Loucy (cell line): ENCODE results near the gene ZBTB24.

Experiments used
- H2AFZ ChIP-seq: fragments of 200-600 bp; sonication (generic); 2 replicates; pipeline ENCODE4 v1.6.0; 2016; ENCODE audit warnings: antibody characterized with exemption, mild to moderate bottlenecking, low read length, moderate library complexity
- H3F3A ChIP-seq: fragments of 200-600 bp; 2 replicates; pipeline ENCODE4 v1.6.0; 2016; ENCODE audit warnings: antibody characterized with exemption, low read depth, mild to moderate bottlenecking
- H3K27me3 ChIP-seq: fragments of 200-600 bp; sonication (generic); 2 replicates; pipeline ENCODE4 v1.6.1; 2014; ENCODE audit warnings: low read length, mild to moderate bottlenecking; ENCODE audit not compliant: insufficient read depth, poor library complexity, severe bottlenecking
- H3K36me3 ChIP-seq: fragments of 200-600 bp; sonication (generic); 2 replicates; pipeline ENCODE4 v1.6.1; 2016; ENCODE audit warnings: low read length; ENCODE audit not compliant: insufficient read depth
- H3K4me1 ChIP-seq: fragments of 200-600 bp; sonication (generic); 2 replicates; pipeline ENCODE4 v1.5.1; 2014; ENCODE audit warnings: low read length, mild to moderate bottlenecking; ENCODE audit not compliant: insufficient read depth, poor library complexity, severe bottlenecking
- H3K4me2 ChIP-seq: fragments of 200-600 bp; sonication (generic); 2 replicates; pipeline ENCODE4 v1.6.0; 2014; ENCODE audit warnings: antibody characterized with exemption, low read length, low read depth, mild to moderate bottlenecking; ENCODE audit not compliant: poor library complexity, severe bottlenecking
- H3K4me3 ChIP-seq: fragments of 200-600 bp; sonication (generic); 2 replicates; pipeline ENCODE4 v1.5.1; 2014; ENCODE audit warnings: low read length, mild to moderate bottlenecking, mixed read lengths; ENCODE audit not compliant: poor library complexity, severe bottlenecking
- H3K79me2 ChIP-seq: fragments of 200-600 bp; sonication (generic); 2 replicates; pipeline ENCODE4 v1.6.1; 2014; ENCODE audit warnings: low read length; ENCODE audit not compliant: insufficient read depth
- H3K9ac ChIP-seq: fragments of 200-600 bp; sonication (generic); 2 replicates; pipeline ENCODE4 v1.6.0; 2014; ENCODE audit warnings: mild to moderate bottlenecking, low read depth, low read length, moderate library complexity; ENCODE audit not compliant: poor library complexity, severe bottlenecking
- H3K9me2 ChIP-seq: fragments of 200-600 bp; sonication (generic); replicated peaks from 2 replicates; pipeline ENCODE4 v1.6.1; 2016; ENCODE audit warnings: low read depth, low read length, mixed read lengths
- H3K9me3 ChIP-seq: fragments of 200-600 bp; sonication (generic); 2 replicates; pipeline ENCODE4 v1.6.1; 2014; ENCODE audit warnings: mild to moderate bottlenecking, antibody characterized with exemption, low read length, low read depth; ENCODE audit not compliant: insufficient read depth
- H4K20me1 ChIP-seq: fragments of 200-600 bp; sonication (generic); 2 replicates; pipeline ENCODE4 v1.6.0; 2014; ENCODE audit warnings: antibody characterized with exemption, low read length, mild to moderate bottlenecking; ENCODE audit not compliant: insufficient read depth, poor library complexity, severe bottlenecking
- EZH2phosphoT487 ChIP-seq: fragments of 200-600 bp; IDR thresholded peaks from 2 replicates; pipeline ENCODE4 v1.6.1; 2018; ENCODE audit warnings: antibody characterized with exemption, mild to moderate bottlenecking, moderate library complexity, borderline replicate concordance
- TF ChIP-seq, protein P1 (sequence below): fragments of 200-600 bp; sonication (generic); conservative IDR thresholded peaks from 2 replicates; pipeline ENCODE4 v1.5.1; 2014; ENCODE audit warnings: mild to moderate bottlenecking, antibody characterized with exemption, low read length

Gene ZBTB24

DNA sequence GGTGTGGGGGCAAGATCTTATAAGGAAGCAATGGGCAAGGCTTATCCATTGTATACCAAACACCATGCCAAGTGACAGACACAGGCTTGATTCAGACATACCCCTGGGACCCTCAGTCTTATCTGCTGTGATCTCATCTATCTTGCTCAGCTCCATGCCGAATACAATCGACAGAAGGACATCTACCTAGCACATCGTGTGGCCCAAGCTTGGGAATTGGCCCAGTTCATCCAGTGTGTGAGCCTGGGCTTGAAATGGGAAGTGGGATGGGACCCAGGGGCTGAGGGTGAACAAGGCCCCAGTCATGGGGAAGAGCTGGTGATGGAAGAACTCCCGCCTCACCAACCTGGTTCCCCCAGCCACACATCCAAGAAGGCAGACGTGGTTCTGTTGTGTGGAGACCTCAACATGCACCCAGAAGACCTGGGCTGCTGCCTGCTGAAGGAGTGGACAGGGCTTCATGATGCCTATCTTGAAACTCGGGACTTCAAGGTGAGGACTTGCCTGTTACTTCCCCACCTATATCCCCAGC, 40.6 kb downstream of the ZBTB24 start:
- Histone ChIP-seq H3K4me3 (peak overlapping the region; percentile 98), H4K20me1 (peaks cover 3% of the 10 kb centered on the region), H3K4me2 (peak overlapping the region; percentile 97), H3K9me3 (no peaks in the 10 kb centered on the region), H3K27me3 (no peaks in the 10 kb centered on the region), H3K79me2 (peaks cover 18% of the 10 kb centered on the region), H3K9me2 (no peaks in the 10 kb centered on the region), H3K9ac (peak overlapping the region; percentile 6), H2AFZ (no peak overlapping the region), H3K36me3 (peaks cover 35% of the 10 kb centered on the region; the same call in 1 of the 2 replicates), H3K4me1 (peaks cover 29% of the 10 kb centered on the region), H3F3A (no peaks in the 10 kb centered on the region)
- TF ChIP-seq, protein P1, sequence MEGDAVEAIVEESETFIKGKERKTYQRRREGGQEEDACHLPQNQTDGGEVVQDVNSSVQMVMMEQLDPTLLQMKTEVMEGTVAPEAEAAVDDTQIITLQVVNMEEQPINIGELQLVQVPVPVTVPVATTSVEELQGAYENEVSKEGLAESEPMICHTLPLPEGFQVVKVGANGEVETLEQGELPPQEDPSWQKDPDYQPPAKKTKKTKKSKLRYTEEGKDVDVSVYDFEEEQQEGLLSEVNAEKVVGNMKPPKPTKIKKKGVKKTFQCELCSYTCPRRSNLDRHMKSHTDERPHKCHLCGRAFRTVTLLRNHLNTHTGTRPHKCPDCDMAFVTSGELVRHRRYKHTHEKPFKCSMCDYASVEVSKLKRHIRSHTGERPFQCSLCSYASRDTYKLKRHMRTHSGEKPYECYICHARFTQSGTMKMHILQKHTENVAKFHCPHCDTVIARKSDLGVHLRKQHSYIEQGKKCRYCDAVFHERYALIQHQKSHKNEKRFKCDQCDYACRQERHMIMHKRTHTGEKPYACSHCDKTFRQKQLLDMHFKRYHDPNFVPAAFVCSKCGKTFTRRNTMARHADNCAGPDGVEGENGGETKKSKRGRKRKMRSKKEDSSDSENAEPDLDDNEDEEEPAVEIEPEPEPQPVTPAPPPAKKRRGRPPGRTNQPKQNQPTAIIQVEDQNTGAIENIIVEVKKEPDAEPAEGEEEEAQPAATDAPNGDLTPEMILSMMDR, result no peak
- TF ChIP-seq EZH2phosphoT487, result no peak

DNA sequence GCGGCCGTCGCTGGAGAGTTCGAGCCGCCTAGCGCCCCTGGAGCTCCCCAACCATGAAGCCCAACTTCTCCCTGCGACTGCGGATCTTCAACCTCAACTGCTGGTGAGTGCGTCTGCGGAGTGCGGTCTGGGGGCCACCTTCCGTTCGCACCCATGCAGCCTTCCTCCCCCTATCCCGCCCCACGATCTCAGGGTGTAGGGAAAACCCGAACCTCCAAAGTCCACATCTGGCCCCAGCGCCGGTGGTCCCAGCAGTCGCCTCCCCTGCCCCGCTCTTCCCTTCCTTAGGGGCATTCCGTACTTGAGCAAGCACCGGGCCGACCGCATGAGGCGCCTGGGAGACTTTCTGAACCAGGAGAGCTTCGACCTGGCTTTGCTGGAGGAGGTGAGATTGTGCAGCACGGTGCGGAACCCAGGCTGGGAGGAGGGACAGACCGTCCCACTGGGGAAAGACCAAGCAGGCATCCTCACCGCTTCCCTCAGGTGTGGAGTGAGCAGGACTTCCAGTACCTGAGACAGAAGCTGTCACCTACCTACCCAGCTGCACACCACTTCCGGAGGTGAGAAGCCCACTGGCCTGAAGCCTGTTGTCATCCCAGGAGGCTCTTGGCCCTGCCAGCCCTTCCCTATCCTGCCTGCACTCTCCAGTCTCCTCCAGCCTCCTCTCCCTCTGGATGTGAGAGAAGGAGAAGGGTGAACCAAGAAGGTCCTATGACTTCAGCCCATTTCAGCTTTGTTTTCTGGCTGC, 41.8 kb downstream of the ZBTB24 start:
- Histone ChIP-seq H3K4me2 (peak overlapping the region; percentile 97), H3K4me3 (peak overlapping the region; percentile 98), H3K36me3 (peaks cover 24% of the 10 kb centered on the region; the same call in 1 of the 2 replicates), H3F3A (no peaks in the 10 kb centered on the region), H4K20me1 (peaks cover 3% of the 10 kb centered on the region), H2AFZ (peak overlapping the region; percentile 97), H3K9me3 (no peaks in the 10 kb centered on the region), H3K27me3 (no peaks in the 10 kb centered on the region), H3K9ac (peak overlapping the region; percentile 95), H3K9me2 (no peaks in the 10 kb centered on the region), H3K79me2 (peaks cover 18% of the 10 kb centered on the region), H3K4me1 (peaks cover 29% of the 10 kb centered on the region)
- TF ChIP-seq EZH2phosphoT487, result no peak
- TF ChIP-seq, protein P1, result peak; percentile 35

DNA sequence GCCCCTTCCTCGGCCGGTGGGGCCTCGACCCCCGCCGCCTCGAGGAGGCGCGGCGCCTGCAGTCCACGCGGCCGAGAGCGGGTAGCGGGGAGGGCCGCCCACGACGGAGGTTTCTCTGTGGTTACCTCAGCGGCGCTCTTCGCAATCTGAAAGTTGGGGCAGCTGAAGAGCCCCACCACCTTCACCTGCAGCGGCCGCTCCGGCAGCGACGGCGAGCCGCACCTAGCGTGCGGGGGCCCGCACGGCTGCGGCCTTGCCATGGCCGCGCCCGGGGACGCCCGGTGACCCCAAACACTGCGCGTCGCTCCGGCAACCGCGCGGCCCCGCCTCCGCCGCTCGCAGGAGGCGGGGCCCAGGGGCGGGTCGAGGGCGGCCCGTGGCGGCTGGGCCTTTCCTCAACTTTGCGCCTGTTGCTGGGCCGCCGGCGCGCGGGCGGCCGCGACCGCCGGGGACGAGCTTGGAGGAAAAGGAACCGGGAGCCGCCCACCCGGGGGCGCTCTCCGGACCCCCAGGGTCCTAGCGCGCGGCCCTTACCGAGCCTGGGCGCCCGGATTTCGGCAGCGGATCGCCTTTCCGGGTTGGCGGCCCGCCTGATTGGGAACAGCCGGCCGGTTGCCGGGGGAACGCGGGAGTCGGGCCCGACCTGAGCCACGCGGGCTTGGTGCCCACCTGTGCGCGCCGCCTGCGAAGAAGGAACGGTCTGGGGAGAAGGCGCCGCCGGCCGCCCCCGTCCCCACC, 42.5 kb downstream of the ZBTB24 start, which contains the start of the genes PPIL6 and SMPD2:
Gene PPIL6 (minus strand): TSS at position 298 of the 738 bp plus-strand sequence. CDS start 38 bp downstream, at position 260.
Gene SMPD2 (plus strand): TSS at position 394 of the 738 bp plus-strand sequence. CDS start 398 bp downstream, outside the sequence.
- H3K9ac ChIP-seq, result peak within 1 kb of the TSS; percentile 95
- H3K36me3 ChIP-seq, result peaks cover 18% of the 10 kb centered on the region; the same call in 1 of the 2 replicates
- H3K4me1 ChIP-seq, result peaks cover 29% of the 10 kb centered on the region
- H3F3A ChIP-seq, result no peaks in the 10 kb centered on the region
- H3K4me3 ChIP-seq, result peak within 1 kb of the TSS; percentile 98
- peaks cover 18% of the 10 kb centered on the region for H3K79me2 ChIP-seq
- H2AFZ ChIP-seq, result peak within 1 kb of the TSS; percentile 97
- no peak for TF ChIP-seq EZH2phosphoT487
- TF ChIP-seq, protein P1, result no peak
- H3K9me2 ChIP-seq, result no peaks in the 10 kb centered on the region
- H4K20me1 ChIP-seq, result peaks cover 3% of the 10 kb centered on the region
- peak within 1 kb of the TSS; percentile 97 for H3K4me2 ChIP-seq
- H3K27me3 ChIP-seq, result no peaks in the 10 kb centered on the region
- no peaks in the 10 kb centered on the region for H3K9me3 ChIP-seq
